WTC11 (cell line): ENCODE measurements around the gene LENG1. TPM values are rescaled to one million over a fixed set of nuclear protein-coding genes. Genes with fewer than 3 reads are reported as not detected.

Experiments
- CREM ChIP-seq: sonication (generic); formaldehyde crosslinking; IDR thresholded peaks from 2 replicates; pipeline ENCODE4 v1.8.1; 2022; ENCODE audit warnings: mild to moderate bottlenecking, missing genetic modification reagents, moderate library complexity
- E2F4 ChIP-seq: sonication (generic); formaldehyde crosslinking; IDR thresholded peaks from 2 replicates; pipeline ENCODE4 v1.8.1; 2022; ENCODE audit warnings: low read depth, mild to moderate bottlenecking, moderate library complexity, missing genetic modification reagents, borderline replicate concordance
- E2F5 ChIP-seq: sonication (generic); formaldehyde crosslinking; IDR thresholded peaks from 2 replicates; pipeline ENCODE4 v1.8.1; 2022; ENCODE audit warnings: mild to moderate bottlenecking, moderate library complexity, missing genetic modification reagents
- ELF4 ChIP-seq: sonication (generic); formaldehyde crosslinking; IDR thresholded peaks from 2 replicates; pipeline ENCODE4 v1.8.1; 2022; ENCODE audit warnings: low read depth, mild to moderate bottlenecking, moderate library complexity, missing genetic modification reagents
- GTF2I ChIP-seq: fragments of 250-450 bp; sonication (Bioruptor Pico); conservative IDR thresholded peaks from 2 replicates; pipeline ENCODE4 v1.4.0; 2021; ENCODE audit warnings: mild to moderate bottlenecking
- HMGXB4 ChIP-seq: sonication (generic); formaldehyde crosslinking; IDR thresholded peaks from 2 replicates; pipeline ENCODE4 v1.8.1; 2023; ENCODE audit warnings: mild to moderate bottlenecking, moderate library complexity, missing genetic modification reagents
- NFATC4 ChIP-seq: fragments of 250-450 bp; sonication (Bioruptor Pico); IDR thresholded peaks from 2 replicates; pipeline ENCODE4 v1.9.0; 2021; ENCODE audit warnings: mild to moderate bottlenecking
- NFYB ChIP-seq: sonication (generic); formaldehyde crosslinking; conservative IDR thresholded peaks from 2 replicates; pipeline ENCODE4 v1.8.0; 2022; ENCODE audit warnings: low read depth, missing genetic modification reagents
- PRRX2 ChIP-seq: fragments of 250-450 bp; sonication (Bioruptor Pico); IDR thresholded peaks from 2 replicates; pipeline ENCODE4 v1.8.0; 2021; ENCODE audit warnings: mild to moderate bottlenecking
- RELA ChIP-seq: sonication (generic); formaldehyde crosslinking; IDR thresholded peaks from 2 replicates; pipeline ENCODE4 v1.8.1; 2022; ENCODE audit warnings: missing genetic modification reagents, mild to moderate bottlenecking, borderline replicate concordance
- SOX15 ChIP-seq: fragments of 250-450 bp; sonication (Bioruptor Pico); IDR thresholded peaks from 2 replicates; pipeline ENCODE4 v1.9.0; 2021; ENCODE audit warnings: mild to moderate bottlenecking
- STAT6 ChIP-seq: sonication (generic); formaldehyde crosslinking; conservative IDR thresholded peaks from 2 replicates; pipeline ENCODE4 v1.8.1; 2023; ENCODE audit warnings: mild to moderate bottlenecking, low read depth, missing genetic modification reagents, moderate library complexity
- USF1 ChIP-seq: sonication (generic); formaldehyde crosslinking; IDR thresholded peaks from 2 replicates; pipeline ENCODE4 v1.8.0; 2022; ENCODE audit warnings: mild to moderate bottlenecking, missing genetic modification reagents
- ZBTB43 ChIP-seq: sonication (generic); formaldehyde crosslinking; IDR thresholded peaks from 2 replicates; pipeline ENCODE4 v1.8.1; 2023; ENCODE audit warnings: mild to moderate bottlenecking, missing genetic modification reagents
- ZNF263 ChIP-seq: sonication (generic); formaldehyde crosslinking; IDR thresholded peaks from 2 replicates; pipeline ENCODE4 v1.8.1; 2022; ENCODE audit warnings: low read depth, mild to moderate bottlenecking, moderate library complexity, missing genetic modification reagents
- total RNA-seq: library from RNA; stranded (reverse); gene quantifications from 3 replicates; pipeline ENCODE4 v1.2.3, GENCODE V29; 2021
- TF ChIP-seq, protein P1 (sequence below): sonication (generic); formaldehyde crosslinking; IDR thresholded peaks from 2 replicates; pipeline ENCODE4 v1.8.0; 2022; ENCODE audit warnings: mild to moderate bottlenecking, missing genetic modification reagents
- TF ChIP-seq, protein P2 (sequence below): sonication (generic); formaldehyde crosslinking; IDR thresholded peaks from 2 replicates; pipeline ENCODE4 v1.8.0; 2023; ENCODE audit warnings: mild to moderate bottlenecking, missing genetic modification reagents
- TF ChIP-seq, protein P3 (sequence below): fragments of 250-450 bp; sonication (Bioruptor Pico); conservative IDR thresholded peaks from 2 replicates; pipeline ENCODE4 v1.9.0; 2021; ENCODE audit warnings: mild to moderate bottlenecking

The LENG1 gene
- total RNA-seq, 1 experiment from 2014 or later: 4.9 TPM

DNA sequence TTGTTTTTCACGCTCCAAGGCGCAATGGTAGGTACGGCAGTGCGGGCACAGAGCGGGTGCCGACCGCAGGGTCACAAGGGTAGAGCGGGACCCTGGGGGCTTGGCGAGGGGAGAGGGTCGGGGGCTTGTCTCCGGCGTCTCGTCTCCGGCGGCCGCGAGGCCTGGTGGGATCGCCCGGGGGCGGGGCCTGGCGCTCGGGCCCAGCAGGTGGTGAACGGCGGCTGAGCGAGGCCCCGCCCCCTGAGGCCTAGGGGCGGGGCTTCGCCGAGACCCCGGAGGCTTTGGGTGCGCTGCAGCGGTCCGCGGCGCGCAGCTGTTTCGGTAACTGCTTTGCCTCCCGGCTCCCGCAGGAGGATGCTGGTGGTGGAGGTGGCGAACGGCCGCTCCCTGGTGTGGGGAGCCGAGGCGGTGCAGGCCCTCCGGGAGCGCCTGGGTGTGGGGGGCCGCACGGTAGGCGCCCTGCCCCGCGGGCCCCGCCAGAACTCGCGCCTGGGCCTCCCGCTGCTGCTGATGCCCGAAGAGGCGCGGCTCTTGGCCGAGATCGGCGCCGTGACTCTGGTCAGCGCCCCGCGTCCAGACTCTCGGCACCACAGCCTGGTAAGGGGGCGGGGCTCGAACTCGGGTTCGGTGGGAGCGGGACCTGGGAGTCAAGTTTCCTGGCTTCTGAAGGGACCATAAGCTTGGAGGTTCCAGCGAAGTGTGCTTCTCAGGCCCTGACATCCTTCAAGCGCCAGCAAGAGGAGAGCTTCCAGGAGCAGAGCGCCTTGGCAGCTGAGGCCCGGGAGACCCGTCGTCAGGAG lies 31.7 kb upstream of the LENG1 start, which contains the start of gene TSEN34 (continued):
- TF ChIP-seq ZBTB43 (CRISPR knock-in tag): 0 out of 2 replicates have a peak, but pooled peaks have one; percentile 27
- TF ChIP-seq E2F5 (CRISPR knock-in tag): peak; percentile 71; the same call in 1 of the 2 replicates
- TF ChIP-seq HMGXB4 (CRISPR knock-in tag): peak; percentile 48; the same call in 1 of the 2 replicates
- TF ChIP-seq RELA (CRISPR knock-in tag): peak; percentile 59; the same call in 1 of the 2 replicates
- TF ChIP-seq, protein P1, sequence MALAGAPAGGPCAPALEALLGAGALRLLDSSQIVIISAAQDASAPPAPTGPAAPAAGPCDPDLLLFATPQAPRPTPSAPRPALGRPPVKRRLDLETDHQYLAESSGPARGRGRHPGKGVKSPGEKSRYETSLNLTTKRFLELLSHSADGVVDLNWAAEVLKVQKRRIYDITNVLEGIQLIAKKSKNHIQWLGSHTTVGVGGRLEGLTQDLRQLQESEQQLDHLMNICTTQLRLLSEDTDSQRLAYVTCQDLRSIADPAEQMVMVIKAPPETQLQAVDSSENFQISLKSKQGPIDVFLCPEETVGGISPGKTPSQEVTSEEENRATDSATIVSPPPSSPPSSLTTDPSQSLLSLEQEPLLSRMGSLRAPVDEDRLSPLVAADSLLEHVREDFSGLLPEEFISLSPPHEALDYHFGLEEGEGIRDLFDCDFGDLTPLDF: 0 out of 2 replicates have a peak, but pooled peaks have one; percentile 46
- TF ChIP-seq E2F4 (CRISPR knock-in tag): 0 out of 2 replicates have a peak, but pooled peaks have one; percentile 22
- no peak for TF ChIP-seq PRRX2 (CRISPR knock-in tag)
- 0 out of 2 replicates have a peak, but pooled peaks have one; percentile 3 for TF ChIP-seq USF1
- peak; percentile 41; the same call in 1 of the 2 replicates for TF ChIP-seq CREM
- TF ChIP-seq, protein P2, sequence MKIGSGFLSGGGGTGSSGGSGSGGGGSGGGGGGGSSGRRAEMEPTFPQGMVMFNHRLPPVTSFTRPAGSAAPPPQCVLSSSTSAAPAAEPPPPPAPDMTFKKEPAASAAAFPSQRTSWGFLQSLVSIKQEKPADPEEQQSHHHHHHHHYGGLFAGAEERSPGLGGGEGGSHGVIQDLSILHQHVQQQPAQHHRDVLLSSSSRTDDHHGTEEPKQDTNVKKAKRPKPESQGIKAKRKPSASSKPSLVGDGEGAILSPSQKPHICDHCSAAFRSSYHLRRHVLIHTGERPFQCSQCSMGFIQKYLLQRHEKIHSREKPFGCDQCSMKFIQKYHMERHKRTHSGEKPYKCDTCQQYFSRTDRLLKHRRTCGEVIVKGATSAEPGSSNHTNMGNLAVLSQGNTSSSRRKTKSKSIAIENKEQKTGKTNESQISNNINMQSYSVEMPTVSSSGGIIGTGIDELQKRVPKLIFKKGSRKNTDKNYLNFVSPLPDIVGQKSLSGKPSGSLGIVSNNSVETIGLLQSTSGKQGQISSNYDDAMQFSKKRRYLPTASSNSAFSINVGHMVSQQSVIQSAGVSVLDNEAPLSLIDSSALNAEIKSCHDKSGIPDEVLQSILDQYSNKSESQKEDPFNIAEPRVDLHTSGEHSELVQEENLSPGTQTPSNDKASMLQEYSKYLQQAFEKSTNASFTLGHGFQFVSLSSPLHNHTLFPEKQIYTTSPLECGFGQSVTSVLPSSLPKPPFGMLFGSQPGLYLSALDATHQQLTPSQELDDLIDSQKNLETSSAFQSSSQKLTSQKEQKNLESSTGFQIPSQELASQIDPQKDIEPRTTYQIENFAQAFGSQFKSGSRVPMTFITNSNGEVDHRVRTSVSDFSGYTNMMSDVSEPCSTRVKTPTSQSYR: 0 out of 2 replicates have a peak, but pooled peaks have one; percentile 3
- TF ChIP-seq ZNF263 (CRISPR knock-in tag): no peak
- no peak for TF ChIP-seq STAT6
- no peak for TF ChIP-seq NFYB
- no peak for TF ChIP-seq GTF2I (CRISPR knock-in tag)
- no peak for TF ChIP-seq NFATC4 (CRISPR knock-in tag)
- TF ChIP-seq SOX15 (CRISPR knock-in tag): no peak
- TF ChIP-seq ELF4 (CRISPR knock-in tag): no peak
- TF ChIP-seq, protein P3, sequence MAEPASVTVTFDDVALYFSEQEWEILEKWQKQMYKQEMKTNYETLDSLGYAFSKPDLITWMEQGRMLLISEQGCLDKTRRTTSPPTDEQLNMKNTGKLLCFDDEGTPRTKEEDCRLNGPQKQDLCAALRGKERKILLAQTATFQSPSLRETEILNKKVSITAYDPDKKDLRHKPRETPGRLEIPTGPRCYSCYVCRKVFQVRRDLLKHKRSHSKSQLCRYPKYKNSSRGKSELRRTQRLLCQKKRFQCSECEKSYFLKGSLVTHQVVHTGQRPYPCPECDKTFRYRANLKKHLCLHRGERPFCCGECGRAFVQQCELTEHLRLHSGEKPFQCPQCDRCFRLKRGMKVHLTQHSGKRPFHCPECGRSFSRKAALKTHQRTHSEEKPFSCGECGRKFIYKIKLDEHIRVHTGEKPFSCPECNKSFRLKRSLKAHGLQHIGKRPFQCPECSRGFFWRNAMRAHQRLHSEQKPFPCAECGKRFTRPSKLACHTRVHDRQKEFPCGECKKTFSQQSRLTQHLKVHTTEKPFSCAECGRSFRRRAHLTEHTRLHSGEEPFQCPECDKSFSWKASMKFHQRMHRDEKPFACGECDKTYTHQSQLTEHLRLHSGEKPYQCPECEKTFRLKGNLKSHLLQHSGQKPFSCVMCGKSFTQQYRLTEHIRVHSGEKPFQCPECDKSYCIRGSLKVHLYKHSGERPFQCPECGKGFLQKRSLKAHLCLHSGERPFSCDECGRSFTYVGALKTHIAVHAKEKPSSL (CRISPR knock-in tag): no peak
